Mesothelial cell of epicardium (in vitro differentiated cells): ENCODE data around the gene SLC24A2. TPM values are rescaled to one million over a fixed set of nuclear protein-coding genes. Genes with fewer than 3 reads are reported as not detected.

Experiments
- DNase-seq, 2 experiments: peaks; one replicate each; pipeline ENCODE4 v3.0.0; 2021; ENCODE audit warnings: low spot score in 2 of 2; ENCODE audit not compliant: unreplicated experiment in 2 of 2
- H3K27ac Mint-ChIP-seq: 2 replicates; pipeline ENCODE4 v1.8.0; 2021; ENCODE audit warnings: mixed read lengths
- H3K27me3 Mint-ChIP-seq: 2 replicates; pipeline ENCODE4 v1.8.0; 2021; ENCODE audit warnings: low read depth, mixed read lengths
- H3K36me3 Mint-ChIP-seq: 2 replicates; pipeline ENCODE4 v1.8.0; 2021; ENCODE audit warnings: mixed read lengths
- H3K4me1 Mint-ChIP-seq: 2 replicates; pipeline ENCODE4 v1.8.0; 2021; ENCODE audit warnings: mixed read lengths
- H3K4me3 Mint-ChIP-seq: 2 replicates; pipeline ENCODE4 v1.8.0; 2021; ENCODE audit warnings: mild to moderate bottlenecking, moderate library complexity, mixed read lengths
- H3K9me3 Mint-ChIP-seq: 2 replicates; pipeline ENCODE4 v1.8.0; 2021; ENCODE audit warnings: mixed read lengths
- total RNA-seq: library from RNA; stranded (reverse); gene quantifications from 3 replicates; pipeline ENCODE4 v1.2.1, GENCODE V29; 2021
- TF ChIP-seq, protein P1 (sequence below): fragments of 200-600 bp; sonication (generic); IDR thresholded peaks from one replicate; pipeline ENCODE4 v1.5.0; 2021; ENCODE audit warnings: antibody characterized with exemption; ENCODE audit not compliant: unreplicated experiment

SLC24A2 gene
- total RNA-seq, 1 donor from 2014 or later, result 0.11 TPM

DNA sequence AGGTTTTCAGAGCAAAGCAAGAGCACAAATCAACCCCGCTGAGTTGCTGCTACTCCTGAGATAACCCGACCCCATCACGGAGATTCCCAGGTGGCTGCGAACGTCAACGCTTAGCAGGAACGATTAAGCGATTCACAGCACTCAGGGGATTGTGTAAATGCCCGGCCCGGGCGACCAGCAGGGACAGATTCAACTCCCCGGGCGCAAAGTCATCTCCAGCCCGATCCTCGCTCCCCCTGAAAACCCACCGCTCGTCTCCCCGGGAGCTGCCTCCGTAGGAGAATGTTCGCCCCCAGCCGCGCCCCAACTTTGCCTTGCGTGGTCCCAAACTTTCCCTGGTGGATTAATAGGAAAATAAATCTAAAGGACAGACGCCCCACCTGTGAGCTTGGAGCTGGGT is 685 bp downstream of the SLC24A2 start:
- TF ChIP-seq, protein P1, sequence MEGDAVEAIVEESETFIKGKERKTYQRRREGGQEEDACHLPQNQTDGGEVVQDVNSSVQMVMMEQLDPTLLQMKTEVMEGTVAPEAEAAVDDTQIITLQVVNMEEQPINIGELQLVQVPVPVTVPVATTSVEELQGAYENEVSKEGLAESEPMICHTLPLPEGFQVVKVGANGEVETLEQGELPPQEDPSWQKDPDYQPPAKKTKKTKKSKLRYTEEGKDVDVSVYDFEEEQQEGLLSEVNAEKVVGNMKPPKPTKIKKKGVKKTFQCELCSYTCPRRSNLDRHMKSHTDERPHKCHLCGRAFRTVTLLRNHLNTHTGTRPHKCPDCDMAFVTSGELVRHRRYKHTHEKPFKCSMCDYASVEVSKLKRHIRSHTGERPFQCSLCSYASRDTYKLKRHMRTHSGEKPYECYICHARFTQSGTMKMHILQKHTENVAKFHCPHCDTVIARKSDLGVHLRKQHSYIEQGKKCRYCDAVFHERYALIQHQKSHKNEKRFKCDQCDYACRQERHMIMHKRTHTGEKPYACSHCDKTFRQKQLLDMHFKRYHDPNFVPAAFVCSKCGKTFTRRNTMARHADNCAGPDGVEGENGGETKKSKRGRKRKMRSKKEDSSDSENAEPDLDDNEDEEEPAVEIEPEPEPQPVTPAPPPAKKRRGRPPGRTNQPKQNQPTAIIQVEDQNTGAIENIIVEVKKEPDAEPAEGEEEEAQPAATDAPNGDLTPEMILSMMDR, result no peak
- Mint-ChIP-seq H3K27me3 (peaks cover 93% of the 10 kb centered on the region), H3K27ac (no peak overlapping the region), H3K9me3 (peaks cover 7% of the 10 kb centered on the region), H3K4me3 (peak overlapping the region; percentile 20), H3K4me1 (peaks cover 3% of the 10 kb centered on the region), H3K36me3 (no peaks in the 10 kb centered on the region)
- no peak for DNase-seq

DNA sequence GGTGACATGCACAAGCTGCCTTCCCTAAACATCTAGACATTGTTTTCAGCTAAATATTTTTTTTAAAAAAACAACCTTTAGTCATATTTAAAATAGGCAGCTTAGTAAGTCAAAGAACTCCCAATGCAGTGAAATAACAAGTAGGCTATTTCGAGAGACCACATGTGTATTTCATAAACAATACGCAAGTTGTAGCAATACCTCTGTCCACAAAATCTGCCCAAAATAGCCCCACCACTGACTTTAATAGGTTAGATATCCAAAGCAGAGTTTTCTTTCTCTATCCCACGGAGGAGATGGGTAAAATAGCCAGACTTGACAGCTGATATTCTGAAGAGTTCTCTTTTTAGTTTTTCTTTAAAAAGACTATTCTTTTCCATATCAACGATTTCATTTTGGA is 1.2 kb downstream of the SLC24A2 start:
- Mint-ChIP-seq H3K27me3 (peaks cover 93% of the 10 kb centered on the region), H3K4me1 (peaks cover 3% of the 10 kb centered on the region), H3K27ac (no peak overlapping the region), H3K36me3 (no peaks in the 10 kb centered on the region), H3K9me3 (peaks cover 7% of the 10 kb centered on the region), H3K4me3 (no peak overlapping the region)
- TF ChIP-seq, protein P1, result no peak
- DNase-seq, result no peak

DNA sequence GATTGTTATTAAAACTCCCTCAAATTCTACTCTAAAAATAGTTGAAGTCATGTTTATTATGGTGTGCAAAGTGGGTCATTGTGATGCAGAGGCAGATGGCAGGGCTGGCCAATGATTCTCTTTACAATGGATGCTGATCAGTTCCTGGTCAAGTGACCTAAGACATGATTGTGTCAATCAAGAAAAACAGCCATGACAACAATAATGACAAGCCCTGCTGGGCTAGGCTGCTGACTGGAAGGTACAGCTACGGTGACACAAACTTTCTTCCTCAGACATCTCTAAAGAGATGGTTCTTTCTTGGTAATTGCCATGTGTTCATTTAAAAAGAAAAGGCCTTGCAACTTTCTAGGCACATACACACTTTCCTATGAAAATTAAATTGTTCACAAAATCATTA is 3.6 kb downstream of the SLC24A2 start:
- Mint-ChIP-seq H3K27me3 (peaks cover 81% of the 10 kb centered on the region), H3K27ac (no peak overlapping the region), H3K9me3 (no peaks in the 10 kb centered on the region), H3K36me3 (no peaks in the 10 kb centered on the region), H3K4me3 (no peak overlapping the region), H3K4me1 (peaks cover 3% of the 10 kb centered on the region)
- DNase-seq, result no peak
- TF ChIP-seq, protein P1, result no peak

DNA sequence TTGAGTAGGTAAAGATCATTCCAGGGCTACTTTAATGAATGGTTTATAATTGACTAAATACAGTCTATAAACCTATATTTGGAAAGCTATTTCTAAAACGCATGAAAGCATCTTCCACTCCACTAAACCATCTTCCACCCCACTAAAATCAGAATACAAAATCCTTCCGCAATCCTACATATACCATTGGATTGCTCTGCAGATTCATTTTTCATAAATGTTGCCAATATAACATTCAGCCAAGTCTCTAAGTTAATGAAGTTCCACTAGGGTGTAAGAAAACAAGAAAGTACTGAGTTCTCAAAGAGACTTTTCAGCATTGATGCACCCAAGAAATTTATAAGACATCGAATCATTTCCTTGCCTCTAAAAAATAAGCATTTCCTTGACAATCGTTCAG is 4.7 kb downstream of the SLC24A2 start:
- no peak overlapping the region for H3K27ac Mint-ChIP-seq
- no peaks in the 10 kb centered on the region for H3K9me3 Mint-ChIP-seq
- peaks cover 2% of the 10 kb centered on the region for H3K4me1 Mint-ChIP-seq
- TF ChIP-seq, protein P1, result no peak
- H3K27me3 Mint-ChIP-seq, result peaks cover 73% of the 10 kb centered on the region
- H3K4me3 Mint-ChIP-seq, result no peak overlapping the region
- no peak for DNase-seq
- H3K36me3 Mint-ChIP-seq, result no peaks in the 10 kb centered on the region

DNA sequence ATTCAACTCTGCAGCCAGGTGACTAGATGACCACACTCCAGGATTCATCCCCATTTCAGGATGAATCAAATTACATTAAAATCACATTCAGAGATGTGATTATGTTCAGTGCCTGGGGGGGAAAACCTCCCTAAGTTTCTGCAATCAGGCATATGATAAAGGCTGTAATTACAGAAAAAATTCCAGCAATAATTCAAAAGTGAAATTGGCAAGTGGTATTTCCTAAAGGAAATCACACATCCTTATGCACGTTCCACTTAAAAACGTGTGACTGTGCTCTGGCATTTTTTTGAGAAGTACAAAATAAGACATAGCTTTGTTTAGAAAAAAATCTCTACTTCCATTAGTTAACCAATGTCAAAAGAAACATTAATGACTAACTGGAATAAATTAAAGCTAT is 5.3 kb downstream of the SLC24A2 start:
- Mint-ChIP-seq H3K4me3 (no peak overlapping the region), H3K9me3 (no peaks in the 10 kb centered on the region), H3K4me1 (no peaks in the 10 kb centered on the region), H3K27me3 (peaks cover 71% of the 10 kb centered on the region), H3K36me3 (no peaks in the 10 kb centered on the region), H3K27ac (no peak overlapping the region)
- no peak for DNase-seq
- TF ChIP-seq, protein P1, result no peak

DNA sequence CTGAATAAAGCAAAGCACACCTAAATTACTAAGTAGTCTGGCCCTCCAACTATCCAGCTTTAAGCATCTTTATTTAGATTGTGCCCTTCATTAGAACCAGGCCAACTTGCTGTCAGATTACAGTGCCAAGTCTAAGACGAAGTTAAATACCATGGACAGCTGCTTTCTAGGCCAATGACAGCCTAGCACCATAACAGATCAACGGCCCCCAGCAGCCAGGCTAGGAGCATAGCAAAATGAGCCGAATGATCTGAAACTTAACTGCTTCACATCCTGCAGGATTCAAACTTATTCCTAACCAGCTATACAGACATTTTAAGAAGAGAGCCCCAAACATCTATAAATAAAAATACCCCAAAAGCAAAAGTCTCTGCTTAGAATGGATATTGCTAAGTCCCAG is 6.8 kb downstream of the SLC24A2 start:
- TF ChIP-seq, protein P1, result no peak
- no peak overlapping the region for H3K27ac Mint-ChIP-seq
- no peaks in the 10 kb centered on the region for H3K4me1 Mint-ChIP-seq
- no peaks in the 10 kb centered on the region for H3K36me3 Mint-ChIP-seq
- H3K27me3 Mint-ChIP-seq, result peaks cover 56% of the 10 kb centered on the region
- H3K4me3 Mint-ChIP-seq, result no peak overlapping the region
- DNase-seq, result no peak
- no peaks in the 10 kb centered on the region for H3K9me3 Mint-ChIP-seq
